Lower lobe of right lung (tissue), 2 donors: Measurements from ENCODE around the gene MST1. TPM values are rescaled to one million over a fixed set of nuclear protein-coding genes. Genes with fewer than 3 reads are reported as not detected.

Experiments
- ATAC-seq, 2 donors: fragments of 200-7000 bp; cut with Tn5 transposase; one replicate each; pipeline ENCODE4 v1.9.1; 2020 to 2022; ENCODE audit warnings: mild to moderate bottlenecking in 2 of 2, moderate library complexity in 2 of 2
- DNase-seq: peaks from one replicate; pipeline ENCODE4 v3.0.0-alpha.2; 2020
- H3K27ac ChIP-seq: fragments of 200-600 bp; one replicate; pipeline ENCODE4 v1.8.0; 2022
- H3K27me3 ChIP-seq: fragments of 200-600 bp; one replicate; pipeline ENCODE4 v1.8.0; 2022; ENCODE audit warnings: low read depth
- H3K36me3 ChIP-seq: fragments of 200-600 bp; one replicate; pipeline ENCODE4 v1.8.0; 2022; ENCODE audit warnings: mild to moderate bottlenecking
- H3K4me1 ChIP-seq: fragments of 200-600 bp; one replicate; pipeline ENCODE4 v1.8.0; 2022
- H3K4me3 ChIP-seq: fragments of 200-600 bp; one replicate; pipeline ENCODE4 v1.8.0; 2022; ENCODE audit warnings: mild to moderate bottlenecking
- H3K9me3 ChIP-seq: fragments of 200-600 bp; one replicate; pipeline ENCODE4 v1.8.0; 2022
- intact Hi-C: fragments of 100-400 bp; cut with DNase I; formaldehyde crosslinking; loops from one replicate; pipeline ENCODE4 v1.11.0; 2022
- total RNA-seq: library from RNA; stranded (reverse); fragmentation: NEBNext Ultra II Directional; extraction: Animal tissue kit (Norgen Biotek cat#: 25700); gene quantifications from one replicate; pipeline ENCODE4 v1.2.1, GENCODE V29; 2021
- TF ChIP-seq, protein P1 (sequence below): fragments of 200-600 bp; IDR thresholded peaks from one replicate; pipeline ENCODE4 v1.8.0; 2022; ENCODE audit warnings: antibody characterized with exemption, mild to moderate bottlenecking
- donor health status: DM: no; HTN: yes; CAD: no; lungs with severe emphysema.

Gene MST1
- total RNA-seq, 1 donor from 2014 or later: 17.5 TPM

DNA sequence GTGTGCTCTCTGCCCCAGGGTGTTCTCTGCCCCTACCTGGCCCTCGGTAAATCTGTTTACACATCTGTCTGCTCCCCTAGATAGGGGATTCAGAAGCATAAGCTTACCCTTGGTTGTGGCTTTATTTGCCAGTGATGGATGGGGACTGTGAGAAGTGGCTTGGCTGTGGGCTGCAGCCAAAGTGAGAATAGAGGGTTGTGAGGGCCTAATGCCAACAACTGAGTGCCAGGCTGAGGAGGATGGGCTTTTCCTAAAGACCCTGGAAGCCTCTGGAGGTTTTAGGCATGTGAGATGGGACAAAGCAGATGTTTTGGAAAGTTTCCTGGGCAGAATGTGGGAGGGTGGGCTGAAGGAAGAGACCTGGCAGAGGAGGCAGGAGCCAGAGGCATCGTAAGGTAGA is 30.6 kb downstream of the MST1 start:
- Histone ChIP-seq H3K36me3 (no peaks in the 10 kb centered on the region), H3K9me3 (no peaks in the 10 kb centered on the region), H3K27ac (no peak overlapping the region), H3K27me3 (peaks cover 5% of the 10 kb centered on the region), H3K4me1 (no peaks in the 10 kb centered on the region), H3K4me3 (no peak overlapping the region)
- ATAC-seq (no peak), DNase-seq (no peak)
- intact Hi-C loops: no loop called here
- TF ChIP-seq, protein P1, sequence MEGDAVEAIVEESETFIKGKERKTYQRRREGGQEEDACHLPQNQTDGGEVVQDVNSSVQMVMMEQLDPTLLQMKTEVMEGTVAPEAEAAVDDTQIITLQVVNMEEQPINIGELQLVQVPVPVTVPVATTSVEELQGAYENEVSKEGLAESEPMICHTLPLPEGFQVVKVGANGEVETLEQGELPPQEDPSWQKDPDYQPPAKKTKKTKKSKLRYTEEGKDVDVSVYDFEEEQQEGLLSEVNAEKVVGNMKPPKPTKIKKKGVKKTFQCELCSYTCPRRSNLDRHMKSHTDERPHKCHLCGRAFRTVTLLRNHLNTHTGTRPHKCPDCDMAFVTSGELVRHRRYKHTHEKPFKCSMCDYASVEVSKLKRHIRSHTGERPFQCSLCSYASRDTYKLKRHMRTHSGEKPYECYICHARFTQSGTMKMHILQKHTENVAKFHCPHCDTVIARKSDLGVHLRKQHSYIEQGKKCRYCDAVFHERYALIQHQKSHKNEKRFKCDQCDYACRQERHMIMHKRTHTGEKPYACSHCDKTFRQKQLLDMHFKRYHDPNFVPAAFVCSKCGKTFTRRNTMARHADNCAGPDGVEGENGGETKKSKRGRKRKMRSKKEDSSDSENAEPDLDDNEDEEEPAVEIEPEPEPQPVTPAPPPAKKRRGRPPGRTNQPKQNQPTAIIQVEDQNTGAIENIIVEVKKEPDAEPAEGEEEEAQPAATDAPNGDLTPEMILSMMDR: no peak

DNA sequence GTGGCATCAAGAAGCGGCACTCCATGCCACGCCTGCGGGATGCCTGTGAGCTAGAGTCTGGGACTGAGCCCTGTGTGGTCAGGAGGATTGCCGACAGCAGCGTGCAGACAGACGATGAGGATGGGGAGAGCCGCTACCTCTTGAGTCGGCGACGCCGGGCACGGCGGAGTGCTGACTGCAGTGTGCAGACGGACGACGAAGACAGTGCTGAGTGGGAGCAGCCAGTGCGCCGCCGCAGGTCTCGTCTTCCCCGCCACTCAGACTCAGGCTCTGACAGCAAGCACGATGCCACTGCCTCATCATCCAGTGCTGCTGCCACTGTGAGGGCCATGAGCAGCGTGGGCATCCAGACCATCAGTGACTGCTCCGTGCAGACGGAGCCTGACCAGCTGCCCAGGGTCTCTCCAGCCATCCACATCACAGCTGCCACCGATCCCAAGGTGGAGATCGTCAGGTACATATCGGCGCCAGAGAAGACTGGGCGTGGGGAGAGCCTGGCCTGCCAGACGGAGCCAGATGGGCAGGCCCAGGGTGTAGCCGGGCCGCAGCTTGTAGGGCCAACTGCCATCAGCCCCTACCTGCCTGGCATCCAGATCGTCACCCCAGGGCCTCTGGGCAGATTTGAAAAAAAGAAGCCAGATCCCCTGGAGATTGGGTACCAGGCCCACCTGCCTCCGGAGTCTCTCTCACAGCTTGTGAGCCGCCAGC is 31.9 kb downstream of the MST1 start:
- intact Hi-C loops: no loop called here
- no peak overlapping the region for H3K27ac ChIP-seq
- no peak overlapping the region for H3K4me3 ChIP-seq
- DNase-seq (no peak), ATAC-seq (no peak)
- TF ChIP-seq, protein P1: no peak
- no peaks in the 10 kb centered on the region for H3K4me1 ChIP-seq
- no peaks in the 10 kb centered on the region for H3K36me3 ChIP-seq
- H3K27me3 ChIP-seq: no peaks in the 10 kb centered on the region
- H3K9me3 ChIP-seq: no peaks in the 10 kb centered on the region

DNA sequence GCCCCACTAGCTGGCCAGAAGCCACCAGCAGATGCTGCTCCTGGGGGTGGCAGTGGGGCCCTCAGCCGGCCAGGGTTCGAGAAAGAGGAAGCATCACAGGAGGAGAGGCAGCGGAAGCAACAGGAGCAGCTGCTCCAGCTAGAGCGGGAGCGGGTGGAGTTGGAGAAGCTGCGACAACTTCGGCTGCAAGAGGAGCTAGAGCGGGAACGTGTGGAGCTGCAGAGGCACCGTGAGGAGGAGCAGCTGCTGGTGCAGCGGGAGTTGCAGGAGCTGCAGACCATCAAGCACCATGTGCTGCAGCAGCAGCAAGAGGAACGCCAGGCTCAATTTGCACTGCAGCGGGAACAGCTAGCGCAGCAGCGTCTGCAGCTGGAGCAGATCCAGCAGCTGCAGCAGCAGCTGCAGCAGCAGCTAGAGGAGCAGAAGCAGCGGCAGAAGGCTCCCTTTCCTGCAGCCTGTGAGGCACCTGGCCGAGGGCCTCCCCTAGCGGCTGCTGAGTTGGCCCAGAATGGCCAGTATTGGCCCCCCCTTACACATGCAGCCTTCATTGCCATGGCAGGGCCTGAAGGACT is 32.6 kb downstream of the MST1 start:
- H3K36me3 ChIP-seq: no peaks in the 10 kb centered on the region
- DNase-seq: no peak

DNA sequence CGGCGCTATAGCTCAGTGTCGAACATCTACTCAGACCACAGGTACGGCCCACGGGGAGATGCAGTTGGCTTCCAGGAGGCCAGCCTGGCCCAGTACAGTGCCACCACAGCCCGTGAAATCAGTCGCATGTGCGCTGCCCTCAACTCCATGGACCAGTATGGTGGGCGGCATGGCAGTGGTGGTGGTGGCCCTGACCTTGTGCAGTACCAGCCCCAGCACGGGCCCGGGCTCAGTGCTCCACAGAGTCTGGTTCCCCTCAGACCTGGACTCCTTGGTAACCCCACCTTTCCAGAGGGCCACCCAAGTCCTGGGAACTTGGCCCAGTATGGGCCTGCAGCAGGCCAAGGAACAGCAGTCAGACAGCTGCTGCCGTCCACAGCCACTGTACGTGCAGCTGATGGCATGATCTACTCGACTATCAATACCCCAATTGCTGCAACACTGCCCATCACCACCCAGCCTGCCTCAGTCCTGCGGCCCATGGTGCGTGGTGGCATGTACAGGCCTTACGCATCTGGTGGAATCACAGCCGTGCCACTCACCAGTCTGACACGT is 33.5 kb downstream of the MST1 start:
- H3K4me3 ChIP-seq: no peak overlapping the region
- TF ChIP-seq, protein P1: no peak
- no peaks in the 10 kb centered on the region for H3K27me3 ChIP-seq
- H3K27ac ChIP-seq: no peak overlapping the region
- H3K4me1 ChIP-seq: no peaks in the 10 kb centered on the region
- no peak for ATAC-seq
- intact Hi-C loops: no loop called here
- no peaks in the 10 kb centered on the region for H3K9me3 ChIP-seq
- no peak for DNase-seq
- no peaks in the 10 kb centered on the region for H3K36me3 ChIP-seq

More for the DNA sequence above, 32.6 kb downstream of the MST1 start:
- Histone ChIP-seq H3K27me3 (no peaks in the 10 kb centered on the region), H3K4me1 (no peaks in the 10 kb centered on the region), H3K27ac (no peak overlapping the region), H3K9me3 (no peaks in the 10 kb centered on the region), H3K4me3 (no peak overlapping the region)
- no peak for ATAC-seq
- TF ChIP-seq, protein P1: no peak
- intact Hi-C loops: no loop called here

DNA sequence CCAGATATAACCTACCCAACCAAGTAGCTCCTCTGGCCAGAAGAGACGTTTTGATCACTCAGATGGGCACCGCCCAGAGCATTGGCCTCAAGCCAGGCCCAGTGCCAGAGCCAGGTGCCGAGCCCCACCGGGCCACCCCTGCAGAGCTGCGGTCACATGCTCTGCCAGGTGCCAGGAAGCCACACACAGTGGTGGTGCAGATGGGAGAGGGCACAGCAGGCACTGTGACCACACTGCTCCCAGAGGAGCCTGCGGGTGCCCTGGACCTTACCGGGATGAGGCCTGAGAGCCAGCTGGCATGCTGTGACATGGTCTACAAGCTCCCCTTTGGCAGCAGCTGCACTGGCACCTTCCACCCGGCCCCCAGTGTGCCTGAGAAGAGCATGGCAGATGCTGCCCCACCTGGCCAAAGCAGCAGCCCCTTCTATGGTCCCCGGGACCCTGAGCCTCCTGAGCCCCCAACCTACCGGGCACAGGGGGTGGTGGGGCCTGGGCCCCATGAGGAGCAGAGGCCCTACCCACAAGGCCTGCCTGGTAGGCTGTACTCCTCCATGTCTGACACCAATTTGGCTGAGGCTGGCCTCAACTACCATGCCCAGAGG is 34.2 kb downstream of the MST1 start:
- TF ChIP-seq, protein P1: no peak
- Histone ChIP-seq H3K4me3 (no peak overlapping the region), H3K27me3 (no peaks in the 10 kb centered on the region), H3K4me1 (no peaks in the 10 kb centered on the region), H3K36me3 (no peaks in the 10 kb centered on the region), H3K27ac (no peak overlapping the region), H3K9me3 (no peaks in the 10 kb centered on the region)
- no peak for DNase-seq
- intact Hi-C loops: no loop called here
- no peak for ATAC-seq
